HL-60 (cell line): ENCODE measurements around the gene MTCH1.

Source experiments
- CTCF ChIP-seq: IDR thresholded peaks from one replicate; pipeline ENCODE4 v1.5.1; 2011; ENCODE audit warnings: low read length, control low read depth, inconsistent platforms; ENCODE audit not compliant: insufficient read depth
- GABPA ChIP-seq: IDR thresholded peaks from 2 replicates; pipeline ENCODE4 v1.6.1; 2012; ENCODE audit warnings: low read depth

GRCh38 chr6:36980876-36981619 is 4.9 kb downstream of the MTCH1 start:
- TF ChIP-seq GABPA (no peak), CTCF (no peak)
